HCT116 (cell line): ENCODE results near the gene CCDC124. TPM values are rescaled to one million over a fixed set of nuclear protein-coding genes. Genes with fewer than 3 reads are reported as not detected.

Source experiments
- ATAC-seq: fragments of 200-7000 bp; cut with Tn5 transposase; 2 replicates; pipeline ENCODE4 v1.9.1; 2020; ENCODE audit warnings: mild to moderate bottlenecking, moderate library complexity
- BruUV-seq: library from RNA; stranded (reverse); fragments of 400-500 nt; replicated peaks from 2 replicates; lab custom pipeline; 2021; lab: Mats Ljungman, UMichigan
- CTCF ChIA-PET: fragments of 300-600 bp; sonication (Branson Sonifier 250); formaldehyde crosslinking; loops from one replicate; lab custom pipeline; 2021; ENCODE audit warnings: antibody characterized with exemption; lab: Charles Lee
- POLR2A ChIA-PET: fragments of 300-600, 350-600 bp; sonication (Branson Sonifier 250); formaldehyde crosslinking; loops from one replicate; lab custom pipeline; 2021; ENCODE audit warnings: antibody characterized with exemption; lab: Charles Lee
- RAD21 ChIA-PET, 2 experiments: fragments of 300-600 bp; sonication (Branson Sonifier 250); formaldehyde crosslinking; loops; one replicate each; lab custom pipeline; 2023; ENCODE audit warnings: low total read pairs in 2 of 2; ENCODE audit not compliant: uncharacterized antibody in 2 of 2, unreplicated experiment in 2 of 2, low non-redundant PET in 1 of 2; lab: Charles Lee
- DNase-seq: peaks from one replicate; pipeline ENCODE4 v3.0.0-alpha.2; 2010; ENCODE audit warnings: low read depth, low spot score
- H2AFZ ChIP-seq: fragments of 200-600 bp; shearing (Covaris generic), sonication (generic); 2 replicates; pipeline ENCODE4 v1.6.1; 2017; ENCODE audit warnings: low read depth, mixed run types, mixed read lengths, antibody characterized with exemption, low read length; ENCODE audit not compliant: poor library complexity, severe bottlenecking
- H3K27ac ChIP-seq: 2 replicates; pipeline ENCODE4 v1.5.1; 2012; ENCODE audit warnings: low read depth, low read length
- H3K27me3 ChIP-seq: fragments of 200-600 bp; sonication (generic); 2 replicates; pipeline ENCODE4 v1.6.1; 2016; ENCODE audit warnings: mixed run types, low read length, mixed read lengths; ENCODE audit not compliant: insufficient read depth
- H3K36me3 ChIP-seq, 2 experiments: fragments of 200-500 bp in 1 of 2; fragments of 200-600 bp in 1 of 2; sonication (Bioruptor generic) in 1 of 2; sonication (generic) in 1 of 2; 2 replicates each; pipeline versions ENCODE4 v1.5.1 to v1.6.1; 2014 to 2016; ENCODE audit warnings: low read length in 2 of 2, inconsistent platforms in 1 of 2, mixed read lengths in 1 of 2, mixed run types in 1 of 2; ENCODE audit not compliant: insufficient read depth in 2 of 2, control insufficient read depth in 1 of 2
- H3K4me1 ChIP-seq, 2 experiments: fragments of 200-600 bp in 1 of 2; sonication (generic) in 1 of 2; 2 replicates each; pipeline versions ENCODE4 v1.5.1 to v1.6.1; 2012 to 2017; ENCODE audit warnings: low read length in 2 of 2, inconsistent platforms in 1 of 2, mild to moderate bottlenecking in 1 of 2, mixed read lengths in 1 of 2, mixed run types in 1 of 2, moderate library complexity in 1 of 2; ENCODE audit not compliant: insufficient read depth in 2 of 2, control insufficient read depth in 1 of 2
- H3K4me2 ChIP-seq: fragments of 200-600 bp; sonication (generic); 2 replicates; pipeline ENCODE4 v1.6.1; 2017; ENCODE audit warnings: mixed run types, low read length, mixed read lengths
- H3K4me3 ChIP-seq, 2 experiments: fragments of 200-600 bp in 1 of 2; sonication (generic) in 1 of 2; replicated peaks in 1 of 2; 2 replicates each; pipeline ENCODE4 v1.5.1; 2011 to 2016; ENCODE audit warnings: low read length in 2 of 2, control low read depth in 1 of 2, low read depth in 1 of 2, mild to moderate bottlenecking in 1 of 2, mixed read lengths in 1 of 2, mixed run types in 1 of 2
- H3K79me2 ChIP-seq: fragments of 200-600 bp; sonication (generic); 2 replicates; pipeline ENCODE4 v1.6.1; 2017; ENCODE audit warnings: mild to moderate bottlenecking, mixed run types, low read length, moderate library complexity, mixed read lengths; ENCODE audit not compliant: insufficient read depth
- H3K9ac ChIP-seq: fragments of 200-600 bp; sonication (generic); 2 replicates; pipeline ENCODE4 v1.6.1; 2016; ENCODE audit warnings: low read length, mixed read lengths
- H3K9me2 ChIP-seq: fragments of 200-600 bp; sonication (generic), shearing (Covaris generic); 2 replicates; pipeline ENCODE4 v1.6.1; 2017; ENCODE audit warnings: mixed run types, mild to moderate bottlenecking, moderate library complexity; ENCODE audit not compliant: insufficient read depth
- H3K9me3 ChIP-seq, 2 experiments: fragments of 200-500 bp in 1 of 2; fragments of 200-600 bp in 1 of 2; sonication (Bioruptor generic) in 1 of 2; sonication (generic) in 1 of 2; 2 replicates each; pipeline ENCODE4 v1.6.1; 2014 to 2017; ENCODE audit warnings: low read length in 2 of 2, mixed read lengths in 2 of 2, inconsistent platforms in 1 of 2, low read depth in 1 of 2, mild to moderate bottlenecking in 1 of 2, mixed run types in 1 of 2, moderate library complexity in 1 of 2; ENCODE audit not compliant: control insufficient read depth in 1 of 2, insufficient read depth in 1 of 2
- H4K20me1 ChIP-seq: fragments of 200-600 bp; sonication (generic), shearing (Covaris generic); 2 replicates; pipeline ENCODE4 v1.6.1; 2017; ENCODE audit warnings: mixed run types, mild to moderate bottlenecking, moderate library complexity; ENCODE audit not compliant: insufficient read depth
- POLR2AphosphoS5 ChIP-seq: IDR thresholded peaks from 2 replicates; pipeline ENCODE4 v1.6.1; 2011; ENCODE audit warnings: mild to moderate bottlenecking, low read depth, low read length, moderate library complexity
- TCF7L2 ChIP-seq: IDR thresholded peaks from 2 replicates; pipeline ENCODE4 v1.7.0; 2011; ENCODE audit warnings: borderline replicate concordance, inconsistent platforms; ENCODE audit not compliant: insufficient read depth, insufficient read length; ENCODE audit errors: extremely low read depth
- ZBTB33 ChIP-seq: IDR thresholded peaks from 2 replicates; pipeline ENCODE4 v1.6.1; 2011; ENCODE audit warnings: mild to moderate bottlenecking, low read length, moderate library complexity; ENCODE audit not compliant: insufficient replicate concordance; ENCODE audit errors: extremely low read depth
- intact Hi-C: fragments of 100-400 bp; cut with micrococcal nuclease; formaldehyde crosslinking; loops from 2 replicates; pipeline ENCODE4 v1.10.0; 2022
- total RNA-seq: library from RNA; stranded (reverse); gene quantifications from one replicate; pipeline ENCODE4 v1.2.1, GENCODE V29; 2021; ENCODE audit not compliant: unreplicated experiment

Gene CCDC124
- total RNA-seq, 1 experiment from 2014 or later: 177 TPM

- no TSS peak for BruUV-seq
- peaks cover 36 to 62% of the 10 kb centered on the region in 2 experiments for H3K4me1 ChIP-seq
- intact Hi-C loops: loop anchor here (5.0 kb wide), 1 partner anchor 107 kb away; no protein-coding TSS in a partner anchor
- no peak for ATAC-seq
- H3K79me2 ChIP-seq: no peaks in the 10 kb centered on the region
- H4K20me1 ChIP-seq: no peaks in the 10 kb centered on the region
- ChIA-PET CTCF (interaction anchor here (0.9 to 1.4 kb wide), 3 partner anchors 12 to 48 kb away, joined by 3 to 7 read pairs (median 4); no protein-coding TSS in a partner anchor), POLR2A (interaction anchor here (0.9 to 1.3 kb wide), 2 partner anchors 48 to 88 kb away, joined by 3 to 7 read pairs; no protein-coding TSS in a partner anchor), RAD21 (no interaction called here)
- H3K4me3 ChIP-seq: peak overlapping the region; percentile 49 to 63
- H3K4me2 ChIP-seq: peak overlapping the region; percentile 96
- H3K27ac ChIP-seq: peak overlapping the region; percentile 23
- H3K27me3 ChIP-seq: no peaks in the 10 kb centered on the region
- DNase-seq: no peak
- no peaks in the 10 kb centered on the region for H3K9me3 ChIP-seq
- H3K9ac ChIP-seq: peak overlapping the region; percentile 63
- TF ChIP-seq TCF7L2: peak; percentile 75
- no peak for TF ChIP-seq POLR2AphosphoS5
- H2AFZ ChIP-seq: peak overlapping the region; percentile 30
- no peaks in the 10 kb centered on the region for H3K9me2 ChIP-seq
- no peaks in the 10 kb centered on the region for H3K36me3 ChIP-seq
Measured at GRCh38 chr19:17949956-17950309, 17.1 kb downstream of the CCDC124 start.

GRCh38 chr19:17950310-17951156 is 17.7 kb downstream of the CCDC124 start:
- Histone ChIP-seq H3K27ac (peak overlapping the region; percentile 23), H3K9me2 (no peaks in the 10 kb centered on the region), H2AFZ (peak overlapping the region; percentile 30), H3K9me3 (no peaks in the 10 kb centered on the region), H3K36me3 (no peaks in the 10 kb centered on the region)
- ATAC-seq: peak; percentile 12; the same call in 1 of the 2 replicates
- intact Hi-C loops: no loop called here
- CTCF ChIA-PET: interaction anchor here (0.9 to 1.4 kb wide), 3 partner anchors 13 to 48 kb away, joined by 3 to 7 read pairs (median 4); no protein-coding TSS in a partner anchor
- TF ChIP-seq ZBTB33 (no peak), POLR2AphosphoS5 (peak; percentile 38; the same call in 1 of the 2 replicates)
- TF ChIP-seq, all 23 proteins: peak for 1
- no peaks in the 10 kb centered on the region for H4K20me1 ChIP-seq
- ChIA-PET POLR2A (interaction anchor here (0.9 to 1.3 kb wide), 2 partner anchors 48 to 89 kb away, joined by 3 to 7 read pairs; no protein-coding TSS in a partner anchor), RAD21 (no interaction called here)
- H3K27me3 ChIP-seq: no peaks in the 10 kb centered on the region
- DNase-seq: no peak
- H3K4me2 ChIP-seq: peak overlapping the region; percentile 96
- peak overlapping the region; percentile 49 to 63 for H3K4me3 ChIP-seq
- no TSS peak for BruUV-seq
- no peaks in the 10 kb centered on the region for H3K79me2 ChIP-seq
- peak overlapping the region; percentile 63 for H3K9ac ChIP-seq
- H3K4me1 ChIP-seq: peaks cover 36 to 62% of the 10 kb centered on the region in 2 experiments
